Kasumi-1 (cell line): ENCODE data around the gene CACHD1.
"Not testable (repeated sequence)": the region's sequence is repeated elsewhere in the genome, so short reads cannot be mapped to it uniquely, and the experiment has no call there.

Experiments
- DNase-seq, 2 experiments: peaks; one replicate each; lab custom pipeline; 2025; lab: John Stamatoyannopoulos, UW

CACHD1 gene

DNA sequence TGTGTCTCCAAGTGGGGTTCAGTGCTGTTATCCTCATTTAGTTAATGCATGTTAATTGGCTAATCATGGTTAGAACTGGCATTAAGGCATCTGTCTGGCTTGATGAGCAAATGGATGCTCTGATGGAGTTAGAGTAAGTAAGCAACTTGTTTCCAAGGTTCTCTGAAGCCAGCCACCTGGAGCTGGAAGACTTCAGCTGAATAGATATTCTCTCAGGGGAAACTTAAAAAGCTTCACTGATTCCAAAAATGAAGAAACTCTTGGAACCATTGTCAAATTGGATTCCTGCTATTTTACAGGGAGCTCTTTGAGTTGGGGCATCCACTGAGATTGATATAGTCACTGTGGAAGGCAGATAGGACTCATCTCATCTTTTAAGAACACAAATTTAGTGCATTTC is 118.9 kb downstream of the CACHD1 start:
- no peak for DNase-seq

GRCh38 chr1:64590316-64590715 is 120.4 kb downstream of the CACHD1 start:
- no peak for DNase-seq

DNA sequence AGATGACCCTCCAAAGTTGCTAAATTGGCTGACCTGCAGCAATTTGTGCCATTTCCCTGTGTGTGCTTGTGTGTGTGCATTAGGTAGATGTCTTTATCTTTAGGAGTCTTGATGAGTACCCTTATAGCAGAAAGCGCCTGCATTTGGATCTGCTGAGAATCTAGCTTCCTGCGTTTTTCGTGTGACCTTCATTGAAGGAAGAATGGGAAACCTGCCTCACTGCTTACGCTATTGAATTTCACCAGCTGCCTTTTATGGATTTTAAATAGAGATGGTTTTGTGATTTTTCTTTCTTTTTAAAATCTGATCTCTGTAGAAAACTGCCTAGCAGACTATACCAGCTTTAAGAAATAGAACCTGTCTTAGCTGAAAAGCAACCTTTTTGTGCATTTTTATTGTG is 124.5 kb downstream of the CACHD1 start:
- no peak for DNase-seq

- DNase-seq, result no peak
These were observed 126.1 kb downstream of the CACHD1 start for GRCh38 chr1:64595871-64596515.

- no peak for DNase-seq
These were observed 127.2 kb downstream of the CACHD1 start for GRCh38 chr1:64597113-64597512.

DNA sequence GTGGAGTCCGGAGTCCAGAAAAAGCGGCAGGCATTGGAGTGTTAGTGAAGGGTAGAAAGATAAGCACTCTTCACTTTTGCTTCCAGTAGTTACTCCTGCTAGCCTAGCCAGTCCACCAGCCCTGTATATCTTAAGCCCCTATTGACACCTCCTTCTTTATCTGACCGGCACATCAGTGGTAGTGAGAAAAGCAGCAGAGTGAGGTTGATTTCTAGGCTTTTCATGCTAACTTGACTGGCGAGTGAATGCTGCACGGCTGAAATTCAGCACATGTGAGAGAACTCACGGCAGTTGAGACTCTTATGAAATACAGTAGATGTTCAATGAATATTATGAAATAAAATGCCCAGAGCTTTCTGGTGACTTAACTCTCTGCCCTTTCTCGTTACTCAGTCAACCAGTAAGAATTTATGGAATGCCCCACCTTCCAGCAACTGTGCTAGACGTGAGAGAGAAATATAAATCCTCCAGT is 128.2 kb downstream of the CACHD1 start:
- no peak for DNase-seq

GRCh38 chr1:64599242-64599641 is 129.3 kb downstream of the CACHD1 start:
- DNase-seq, result no peak

- no peak for DNase-seq
These were observed 131.3 kb downstream of the CACHD1 start for GRCh38 chr1:64601207-64601606.

- no peak for DNase-seq
These were observed 138.2 kb downstream of the CACHD1 start for GRCh38 chr1:64608005-64608650.

DNA sequence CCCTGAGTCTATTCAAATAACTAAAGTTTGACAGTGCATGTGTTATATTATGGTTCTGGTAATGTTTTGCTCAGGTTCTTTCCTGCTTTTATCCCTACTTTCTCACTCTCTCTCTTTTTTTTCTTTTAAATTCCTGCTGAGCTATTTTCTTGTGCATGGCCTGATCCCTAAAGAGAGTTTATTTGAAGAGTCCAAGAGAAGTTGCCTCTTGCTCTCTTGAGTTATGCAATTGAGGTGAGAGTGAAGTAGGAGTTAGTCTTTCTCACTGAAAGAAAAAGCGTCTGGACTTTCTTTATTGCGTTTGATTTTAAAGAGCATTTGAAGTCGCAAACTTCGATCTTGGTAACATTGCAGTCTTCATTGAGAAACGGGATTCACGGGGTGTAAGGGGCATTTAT is 138.7 kb downstream of the CACHD1 start:
- DNase-seq, result no peak

- not testable (repeated sequence) for DNase-seq
These were observed 141.0 kb downstream of the CACHD1 start for GRCh38 chr1:64610950-64611349.

DNA sequence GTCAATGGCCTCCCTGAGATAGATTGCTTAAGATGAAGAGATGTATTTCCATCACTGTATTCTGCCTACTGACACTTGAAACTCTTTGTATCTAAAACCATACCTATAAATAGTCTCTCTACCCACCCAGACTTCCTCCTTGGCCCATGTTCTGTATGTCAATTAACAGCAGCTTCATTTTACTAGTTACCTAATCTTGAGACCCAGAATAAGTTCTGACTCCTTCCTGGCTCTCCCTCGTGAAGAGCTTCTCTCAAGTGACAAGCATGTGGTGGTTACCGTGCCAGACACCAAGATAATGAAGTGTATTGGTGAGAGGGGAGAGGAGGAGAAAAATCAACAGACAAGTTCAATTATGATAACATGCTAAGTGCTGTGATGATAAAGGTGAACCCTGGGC is 146.1 kb downstream of the CACHD1 start:
- DNase-seq, result no peak

- no peak for DNase-seq
These were observed 153.8 kb downstream of the CACHD1 start for GRCh38 chr1:64623750-64624191.

GRCh38 chr1:64624218-64624713 is 154.3 kb downstream of the CACHD1 start:
- no peak for DNase-seq

GRCh38 chr1:64624808-64625207 is 154.9 kb downstream of the CACHD1 start:
- no peak for DNase-seq

DNA sequence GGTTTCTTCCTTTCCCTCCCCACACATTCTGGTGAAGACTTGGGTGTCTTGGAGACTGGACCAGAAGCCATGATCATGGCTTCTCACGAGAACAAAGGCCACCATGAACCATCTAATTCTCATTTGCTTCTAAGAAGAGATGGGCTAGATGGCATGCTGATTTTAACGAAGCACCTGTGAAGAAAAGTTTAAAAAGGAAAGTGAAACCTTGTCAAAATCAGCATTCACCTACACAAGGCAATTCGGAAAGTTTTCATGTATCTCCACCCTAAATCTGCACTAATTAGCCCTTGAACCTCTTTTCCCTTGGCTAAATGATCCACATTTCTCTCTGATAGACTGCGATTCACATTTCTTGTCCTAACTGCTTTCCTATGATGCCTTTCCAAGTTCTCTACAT is 160.7 kb downstream of the CACHD1 start:
- DNase-seq, result no peak

GRCh38 chr1:64631346-64632034 is 161.6 kb downstream of the CACHD1 start:
- no peak for DNase-seq

GRCh38 chr1:64632936-64633335 is 163.0 kb downstream of the CACHD1 start:
- DNase-seq, result no peak

DNA sequence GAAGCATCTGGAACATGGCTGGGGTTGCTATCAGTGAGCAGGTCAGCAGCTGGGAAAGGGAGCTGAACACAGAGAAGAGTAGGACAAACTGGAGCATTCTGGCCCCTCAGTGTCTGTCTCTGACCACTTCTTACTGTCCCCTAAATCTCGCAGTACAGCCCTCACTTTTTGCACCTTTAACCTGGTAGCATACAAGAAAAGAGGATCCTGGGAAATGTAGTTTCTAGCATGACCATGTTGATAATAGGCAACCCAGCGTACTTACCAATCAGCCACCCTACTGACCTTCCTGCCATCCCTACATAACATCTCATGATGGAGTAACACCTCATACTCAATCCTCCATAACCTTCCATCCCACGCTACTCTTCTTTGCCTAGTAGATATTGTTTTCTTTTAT is 175.8 kb downstream of the CACHD1 start:
- no peak for DNase-seq

GRCh38 chr1:64650411-64650810 is 180.5 kb downstream of the CACHD1 start:
- DNase-seq, result no peak

DNA sequence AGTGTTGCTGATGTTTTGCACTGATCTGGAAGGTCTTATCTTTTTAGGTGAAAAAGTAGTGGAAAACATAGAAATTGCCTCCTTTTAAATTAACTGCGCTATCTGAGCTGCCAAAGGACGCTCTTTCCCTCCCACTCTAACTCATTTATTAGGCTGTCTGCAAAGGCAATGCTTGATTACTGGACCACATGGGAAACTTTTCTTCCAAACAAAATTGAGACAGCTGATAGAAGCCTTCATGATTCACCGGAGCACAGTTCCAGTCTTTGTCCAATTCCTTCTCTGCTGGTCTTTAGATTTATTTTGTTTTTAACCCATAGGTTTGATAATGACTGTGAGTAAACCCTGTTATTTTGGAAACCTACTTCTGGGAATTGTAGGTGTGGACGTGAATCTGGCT is 181.9 kb downstream of the CACHD1 start:
- DNase-seq, result no peak

- no peak for DNase-seq
These were observed 183.5 kb downstream of the CACHD1 start for GRCh38 chr1:64653466-64653865.
